Suprapubic skin (tissue), 4 donors: ENCODE results near the gene BPIFB2. TPM values are rescaled to one million over a fixed set of nuclear protein-coding genes. Genes with fewer than 3 reads are reported as not detected.

ENCODE experiments used
- DNase-seq, 2 donors: peaks; one replicate each; pipeline ENCODE4 v3.0.0-alpha.2; 2019; ENCODE audit warnings: low spot score in 2 of 2
- H3K27ac ChIP-seq: fragments of 200-600 bp; sonication (generic); one replicate; pipeline ENCODE4 v1.5.1; 2019
- H3K27me3 ChIP-seq: fragments of 200-600 bp; sonication (generic); one replicate; pipeline ENCODE4 v1.5.1; 2019
- H3K36me3 ChIP-seq: fragments of 200-600 bp; sonication (generic); one replicate; pipeline ENCODE4 v1.5.1; 2019
- H3K4me1 ChIP-seq: fragments of 200-600 bp; sonication (generic); one replicate; pipeline ENCODE4 v1.5.1; 2019
- H3K4me3 ChIP-seq: fragments of 200-600 bp; sonication (generic); one replicate; pipeline ENCODE4 v1.5.1; 2019; ENCODE audit warnings: mild to moderate bottlenecking
- H3K9me3 ChIP-seq: fragments of 200-600 bp; sonication (generic); one replicate; pipeline ENCODE4 v1.5.1; 2019
- EP300 ChIP-seq: sonication (generic); formaldehyde crosslinking; IDR thresholded peaks from one replicate; pipeline ENCODE4 v1.6.1; 2017; ENCODE audit warnings: antibody characterized with exemption
- POLR2A ChIP-seq, 2 donors: fragments of 450-650 bp; IDR thresholded peaks; one replicate each; pipeline ENCODE4 v1.6.1; 2017; ENCODE audit warnings: antibody characterized with exemption in 2 of 2, mild to moderate bottlenecking in 2 of 2, moderate library complexity in 2 of 2
- POLR2AphosphoS5 ChIP-seq, 3 donors: sonication (generic); formaldehyde crosslinking; IDR thresholded peaks; one replicate each; pipeline ENCODE4 v1.6.1; 2017; ENCODE audit warnings: antibody characterized with exemption in 3 of 3
- WGBS: methylation state at CpG from one replicate; pipeline ENCODE4 v1.1.5; 2018; 5-methylcytosine and 5-hydroxymethylcytosine counted together
- total RNA-seq, 4 donors: library from RNA; depleted of rRNA; stranded (reverse); fragments of >200 nt; gene quantifications; one replicate each; pipeline ENCODE4 v1.1.0, GENCODE V29; 2016
- TF ChIP-seq, protein P1 (sequence below), 2 donors: fragments of 200-600 bp in 1 of 2; fragments of 450-650 bp in 1 of 2; sonication (generic) in 1 of 2; IDR thresholded peaks; one replicate each; pipeline ENCODE4 v1.5.1; 2016 to 2019; ENCODE audit warnings: antibody characterized with exemption in 2 of 2, mild to moderate bottlenecking in 1 of 2, moderate library complexity in 1 of 2

Gene BPIFB2
- total RNA-seq, 4 donors from 2014 or later: not detected

DNA sequence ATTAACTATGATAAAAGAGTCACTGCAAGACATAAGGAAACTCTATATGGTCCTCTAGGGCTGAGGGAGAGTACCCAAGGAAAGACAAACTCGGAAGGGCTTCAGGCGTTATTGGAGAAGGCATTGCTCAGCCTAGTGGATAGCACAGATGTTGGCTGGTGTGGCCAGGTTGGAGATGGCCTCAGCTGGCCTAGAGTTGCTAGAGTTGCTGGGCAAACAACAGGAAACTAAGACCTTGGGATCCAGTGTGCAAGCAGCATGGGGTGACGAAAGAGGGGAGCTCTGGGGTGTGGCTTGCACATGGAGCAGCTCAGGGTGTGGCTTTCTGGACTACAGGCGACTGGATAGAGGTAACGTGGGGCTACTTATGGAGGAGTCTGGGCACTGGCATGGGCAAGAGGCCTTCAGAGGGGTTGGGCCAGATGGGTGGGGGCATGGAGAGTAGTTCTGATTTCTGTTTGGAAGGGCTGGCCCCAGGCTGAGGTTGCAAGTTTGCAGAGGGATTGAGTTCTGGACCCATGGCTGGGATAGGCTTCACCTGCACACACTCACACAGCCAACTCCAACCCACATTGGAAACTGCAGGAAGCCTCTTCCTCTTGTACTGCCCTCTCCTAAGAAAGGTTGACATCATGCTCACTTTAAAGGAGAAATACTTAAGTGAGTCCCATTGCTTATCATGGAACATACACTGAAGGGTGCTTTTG lies 18.7 kb downstream of the BPIFB2 start:
- no peak overlapping the region for H3K4me3 ChIP-seq
- H3K4me1 ChIP-seq: no peaks in the 10 kb centered on the region
- 57% methylated on average over 5 of the region's 5 CpGs for WGBS
- H3K27ac ChIP-seq: no peak overlapping the region
- no peaks in the 10 kb centered on the region for H3K36me3 ChIP-seq
- peaks cover 14% of the 10 kb centered on the region for H3K27me3 ChIP-seq
- TF ChIP-seq EP300: no peak
- no peak for TF ChIP-seq POLR2AphosphoS5 (IDR thresholded peaks at IDR 0.05)
- no peak for TF ChIP-seq POLR2A (IDR thresholded peaks at IDR 0.05)
- TF ChIP-seq, protein P1, sequence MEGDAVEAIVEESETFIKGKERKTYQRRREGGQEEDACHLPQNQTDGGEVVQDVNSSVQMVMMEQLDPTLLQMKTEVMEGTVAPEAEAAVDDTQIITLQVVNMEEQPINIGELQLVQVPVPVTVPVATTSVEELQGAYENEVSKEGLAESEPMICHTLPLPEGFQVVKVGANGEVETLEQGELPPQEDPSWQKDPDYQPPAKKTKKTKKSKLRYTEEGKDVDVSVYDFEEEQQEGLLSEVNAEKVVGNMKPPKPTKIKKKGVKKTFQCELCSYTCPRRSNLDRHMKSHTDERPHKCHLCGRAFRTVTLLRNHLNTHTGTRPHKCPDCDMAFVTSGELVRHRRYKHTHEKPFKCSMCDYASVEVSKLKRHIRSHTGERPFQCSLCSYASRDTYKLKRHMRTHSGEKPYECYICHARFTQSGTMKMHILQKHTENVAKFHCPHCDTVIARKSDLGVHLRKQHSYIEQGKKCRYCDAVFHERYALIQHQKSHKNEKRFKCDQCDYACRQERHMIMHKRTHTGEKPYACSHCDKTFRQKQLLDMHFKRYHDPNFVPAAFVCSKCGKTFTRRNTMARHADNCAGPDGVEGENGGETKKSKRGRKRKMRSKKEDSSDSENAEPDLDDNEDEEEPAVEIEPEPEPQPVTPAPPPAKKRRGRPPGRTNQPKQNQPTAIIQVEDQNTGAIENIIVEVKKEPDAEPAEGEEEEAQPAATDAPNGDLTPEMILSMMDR (IDR thresholded peaks at IDR 0.05): no peak
- DNase-seq: no peak
- no peaks in the 10 kb centered on the region for H3K9me3 ChIP-seq

DNA sequence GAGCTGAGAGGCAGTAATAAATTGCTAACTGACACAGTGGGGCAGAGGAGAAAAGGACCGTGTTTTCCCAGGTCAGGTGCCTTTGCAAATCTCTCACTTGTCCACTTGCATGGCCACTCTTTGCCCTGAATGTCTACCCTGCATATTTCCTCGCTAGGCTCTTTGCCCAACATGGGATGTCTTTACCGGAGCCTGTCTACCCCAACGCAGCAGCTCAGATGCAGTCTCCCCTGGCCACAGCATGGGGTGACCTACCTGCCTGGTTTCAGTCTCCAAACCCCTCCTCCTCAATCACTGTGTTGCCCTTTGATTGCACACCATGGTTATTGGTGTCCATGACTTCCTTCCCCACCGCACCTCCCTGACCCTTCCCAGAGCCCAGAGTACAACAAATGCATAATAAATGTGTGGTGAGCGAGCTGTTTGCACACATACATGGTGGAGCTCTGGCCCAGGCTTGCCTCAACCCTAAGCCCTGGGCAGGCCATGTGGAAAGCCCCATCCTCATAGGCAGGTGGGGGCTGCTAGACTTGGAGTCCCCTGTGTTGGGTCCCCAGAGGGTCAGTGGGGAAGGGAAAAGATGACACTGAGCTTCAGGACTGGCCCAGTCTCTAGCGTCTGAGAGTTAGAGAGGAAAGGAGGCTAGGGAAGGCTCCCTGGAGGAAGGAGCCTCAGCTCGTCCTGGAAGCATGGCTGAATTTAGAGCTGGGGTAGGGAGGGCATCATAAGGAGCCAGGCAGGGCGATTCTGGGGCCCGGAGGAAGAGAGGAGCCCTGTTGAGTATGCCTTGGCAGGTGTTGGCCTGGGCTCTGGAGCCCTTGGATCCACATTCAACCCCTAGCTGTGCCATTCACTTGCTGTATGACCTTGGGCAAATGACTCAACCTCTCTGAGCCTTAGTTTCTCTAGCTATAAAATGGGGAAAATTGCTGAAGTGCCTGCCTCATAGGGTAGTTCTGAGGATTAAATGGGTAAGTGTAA lies 19.6 kb downstream of the BPIFB2 start:
- Histone ChIP-seq H3K27me3 (peaks cover 14% of the 10 kb centered on the region), H3K4me1 (no peaks in the 10 kb centered on the region), H3K9me3 (no peaks in the 10 kb centered on the region), H3K27ac (no peak overlapping the region), H3K4me3 (no peak overlapping the region), H3K36me3 (no peaks in the 10 kb centered on the region)
- no peak for DNase-seq
- TF ChIP-seq, protein P1 (IDR thresholded peaks at IDR 0.05): no peak
- TF ChIP-seq POLR2A (IDR thresholded peaks at IDR 0.05): no peak
- WGBS: 81% methylated on average over 10 of the region's 10 CpGs

DNA sequence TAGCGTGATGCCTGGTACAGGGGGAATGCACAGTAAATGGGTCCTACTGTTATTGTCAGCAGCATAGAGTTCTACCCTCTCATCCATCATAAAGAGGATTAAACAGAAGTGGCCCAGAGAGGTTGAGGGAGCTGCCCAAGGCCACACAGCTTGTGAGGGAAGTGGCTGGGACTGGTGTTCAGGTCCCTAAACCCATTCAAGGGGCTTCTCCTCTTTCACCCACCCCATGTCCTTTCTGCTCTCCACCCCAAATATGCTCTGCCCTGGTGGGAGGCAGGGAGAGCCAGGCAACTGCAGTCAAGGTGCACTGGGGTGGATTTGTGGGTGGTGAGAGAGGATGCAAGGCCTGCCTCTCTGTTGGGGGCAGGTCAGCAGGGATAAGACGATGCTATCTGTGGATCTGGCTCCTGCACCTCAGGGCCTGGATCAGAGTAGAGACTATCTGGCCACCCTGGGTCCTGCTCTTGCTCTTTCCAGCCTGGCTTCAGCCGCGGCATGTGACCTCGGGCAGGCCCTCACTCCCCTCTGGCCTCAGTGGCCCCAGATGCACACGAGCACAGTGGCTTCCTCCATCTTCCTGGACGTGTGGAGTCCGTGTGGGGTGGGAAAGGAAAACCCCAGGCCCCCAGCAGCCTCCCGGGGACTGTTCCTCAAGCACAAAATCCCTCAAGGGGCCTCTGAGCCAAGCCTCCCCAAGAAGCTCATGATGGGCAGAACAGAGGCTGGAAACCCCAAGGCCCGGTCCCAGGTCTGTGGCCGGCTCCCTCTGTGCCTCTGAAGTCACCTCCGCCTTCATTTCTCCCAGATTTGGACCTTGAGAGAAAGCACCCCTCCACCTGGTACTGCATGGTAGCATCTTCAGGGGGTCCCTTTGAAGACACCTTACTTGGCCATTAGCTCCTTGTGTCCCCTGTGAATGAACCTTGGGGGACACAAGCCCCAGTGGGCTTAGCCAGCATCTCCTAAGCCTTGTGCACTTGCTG lies 20.6 kb downstream of the BPIFB2 start:
- H3K27me3 ChIP-seq: peaks cover 14% of the 10 kb centered on the region
- no peak overlapping the region for H3K27ac ChIP-seq
- 89% methylated on average over 7 of the region's 12 CpGs for WGBS
- H3K36me3 ChIP-seq: no peaks in the 10 kb centered on the region
- no peak for TF ChIP-seq POLR2A (IDR thresholded peaks at IDR 0.05)
- no peak for TF ChIP-seq POLR2AphosphoS5 (IDR thresholded peaks at IDR 0.05)
- TF ChIP-seq, protein P1 (IDR thresholded peaks at IDR 0.05): no peak
- no peak for TF ChIP-seq EP300
- H3K4me1 ChIP-seq: no peaks in the 10 kb centered on the region
- no peaks in the 10 kb centered on the region for H3K9me3 ChIP-seq
- H3K4me3 ChIP-seq: no peak overlapping the region
- DNase-seq: no peak

DNA sequence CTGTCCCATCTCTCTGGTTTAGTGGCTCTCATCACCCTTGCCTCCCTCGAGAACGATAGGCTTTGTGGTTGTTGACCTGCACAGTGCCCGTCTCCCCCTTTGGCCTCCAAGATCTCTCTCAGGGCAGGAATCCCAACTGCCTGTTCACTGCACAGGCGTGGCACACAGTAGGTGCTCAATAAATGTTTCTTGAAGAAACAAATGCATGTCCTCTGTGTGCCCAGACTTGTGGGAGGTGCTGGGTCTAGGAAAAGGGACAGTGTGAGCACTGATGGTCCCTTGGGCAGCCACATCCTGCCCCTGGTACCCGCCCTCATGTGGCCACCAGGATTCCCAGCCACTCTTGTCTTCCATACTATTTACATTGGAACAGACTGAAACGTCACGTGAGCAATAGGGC lies 21.4 kb downstream of the BPIFB2 start:
- TF ChIP-seq, protein P1 (IDR thresholded peaks at IDR 0.05): no peak
- TF ChIP-seq POLR2A (IDR thresholded peaks at IDR 0.05): no peak
- no peak for TF ChIP-seq EP300
- no peak for TF ChIP-seq POLR2AphosphoS5 (IDR thresholded peaks at IDR 0.05)
- Histone ChIP-seq H3K9me3 (no peaks in the 10 kb centered on the region), H3K27me3 (peaks cover 14% of the 10 kb centered on the region), H3K4me1 (no peaks in the 10 kb centered on the region), H3K36me3 (no peaks in the 10 kb centered on the region), H3K27ac (no peak overlapping the region), H3K4me3 (no peak overlapping the region)
- 82% methylated on average over 7 of the region's 7 CpGs for WGBS
- DNase-seq: no peak
